Esophagus muscularis mucosa (tissue), 3 donors: ENCODE measurements around the gene CBX2.

Experiments used
- CTCF ChIP-seq, 3 experiments: fragments of 200-600 bp in 2 of 3; fragments of 450-650 bp in 1 of 3; sonication (generic) in 2 of 3; IDR thresholded peaks; one replicate each; pipeline ENCODE4 v1.5.1; 2017 to 2019; ENCODE audit warnings: antibody characterized with exemption in 3 of 3, mild to moderate bottlenecking in 2 of 3, moderate library complexity in 1 of 3
- EP300 ChIP-seq: sonication (generic); formaldehyde crosslinking; IDR thresholded peaks from one replicate; pipeline ENCODE4 v1.6.1; 2017; ENCODE audit warnings: antibody characterized with exemption

GRCh38 chr17:79836972-79837887 lies 59.3 kb downstream of the CBX2 start:
- TF ChIP-seq EP300 (no peak), CTCF (IDR thresholded peaks at IDR 0.05) (peak in 2 of 3 experiments; percentile 20 to 24)
